Measurements from ENCODE around the gene USP7. TPM values are rescaled to one million over a fixed set of nuclear protein-coding genes. Genes with fewer than 3 reads are reported as not detected.

USP7 gene
- total RNA-seq, 3 donors from 2014 or later = 87.9 to 156 (median 118) TPM

DNA sequence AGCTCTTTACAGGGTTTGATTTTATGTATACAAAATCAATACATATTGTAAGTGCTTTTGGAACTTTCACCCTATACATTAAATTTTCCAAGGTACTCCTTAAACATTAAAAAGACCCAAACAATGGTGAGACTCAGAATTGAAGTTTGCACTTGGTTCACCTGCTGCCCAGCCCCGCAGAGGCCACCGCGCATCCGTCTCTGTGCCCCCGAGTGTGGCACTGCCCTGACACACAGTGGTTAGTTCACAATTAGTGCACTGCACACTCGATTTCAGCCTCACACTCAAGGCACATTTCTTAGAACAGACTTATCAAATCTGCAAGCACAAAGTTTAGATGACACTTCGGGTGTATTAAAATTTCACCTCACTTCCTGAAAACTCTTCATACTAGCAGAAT is 38.3 kb downstream of the USP7 start:
- Histone ChIP-seq H3K4me1 (no peaks in the 10 kb centered on the region), H3K27ac (no peak overlapping the region), H3K36me3 (peaks cover under 1% of the 10 kb centered on the region), H3K4me3 (no peak overlapping the region), H3K9me3 (no peaks in the 10 kb centered on the region), H3K27me3 (no peaks in the 10 kb centered on the region)
- DNase-seq (ENCODE audit: low spot score in 2 of 2) = no peak
- intact Hi-C loops (cut with DNase I; ENCODE audit: low total_unique reads) = no loop called here
- TF ChIP-seq CTCF (IDR thresholded peaks at IDR 0.05) = no peak
- no peak for TF ChIP-seq POLR2A (IDR thresholded peaks at IDR 0.05)
- no peak for TF ChIP-seq POLR2AphosphoS5 (IDR thresholded peaks at IDR 0.05)

- DNase-seq (ENCODE audit: low spot score in 2 of 2) = no peak
These were observed 39.5 kb downstream of the USP7 start for GRCh38 chr16:8924214-8924613.

GRCh38 chr16:8923199-8923598 is 40.5 kb downstream of the USP7 start:
- TF ChIP-seq POLR2A (IDR thresholded peaks at IDR 0.05) (no peak), CTCF (IDR thresholded peaks at IDR 0.05) (no peak), POLR2AphosphoS5 (IDR thresholded peaks at IDR 0.05) (no peak)
- Histone ChIP-seq H3K27me3 (no peaks in the 10 kb centered on the region), H3K36me3 (peaks cover 7% of the 10 kb centered on the region), H3K4me3 (no peak overlapping the region), H3K27ac (no peak overlapping the region), H3K9me3 (no peaks in the 10 kb centered on the region), H3K4me1 (no peaks in the 10 kb centered on the region)
- no peak for DNase-seq (ENCODE audit: low spot score in 2 of 2)
- intact Hi-C loops (cut with DNase I; ENCODE audit: low total_unique reads) = no loop called here

More at GRCh38 chr16:8924214-8924613, 39.5 kb downstream of the USP7 start:
- Histone ChIP-seq H3K9me3 (no peaks in the 10 kb centered on the region), H3K27me3 (no peaks in the 10 kb centered on the region), H3K4me1 (no peaks in the 10 kb centered on the region), H3K27ac (no peak overlapping the region), H3K4me3 (no peak overlapping the region), H3K36me3 (peaks cover 7% of the 10 kb centered on the region)
- intact Hi-C loops (cut with DNase I; ENCODE audit: low total_unique reads) = no loop called here
- TF ChIP-seq POLR2A (IDR thresholded peaks at IDR 0.05) = no peak
- TF ChIP-seq CTCF (IDR thresholded peaks at IDR 0.05) = no peak
- no peak for TF ChIP-seq POLR2AphosphoS5 (IDR thresholded peaks at IDR 0.05)

GRCh38 chr16:8921347-8921984 is 42.2 kb downstream of the USP7 start:
- peaks cover 7% of the 10 kb centered on the region for H3K36me3 ChIP-seq

More at GRCh38 chr16:8921347-8921984, 42.2 kb downstream of the USP7 start:
- Histone ChIP-seq H3K4me3 (no peak overlapping the region), H3K27me3 (no peaks in the 10 kb centered on the region), H3K27ac (no peak overlapping the region), H3K9me3 (no peaks in the 10 kb centered on the region), H3K4me1 (no peaks in the 10 kb centered on the region)
- DNase-seq (ENCODE audit: low spot score in 2 of 2) = no peak
- intact Hi-C loops (cut with DNase I; ENCODE audit: low total_unique reads) = no loop called here
- no peak for TF ChIP-seq POLR2AphosphoS5 (IDR thresholded peaks at IDR 0.05)
- no peak for TF ChIP-seq CTCF (IDR thresholded peaks at IDR 0.05)
- no peak for TF ChIP-seq POLR2A (IDR thresholded peaks at IDR 0.05)

All from breast epithelium (tissue), 4 donors.